Endothelial cell (in vitro differentiated cells): ENCODE measurements around the gene MAP1LC3B. TPM values are rescaled to one million over a fixed set of nuclear protein-coding genes. Genes with fewer than 3 reads are reported as not detected.

Experiments
- DNase-seq: peaks from one replicate; pipeline ENCODE4 v3.0.0; 2021; ENCODE audit warnings: low spot score
- H3K27ac Mint-ChIP-seq: one replicate; pipeline ENCODE4 v1.8.0; 2021; ENCODE audit warnings: mixed read lengths, inconsistent platforms; ENCODE audit not compliant: unreplicated experiment
- H3K27me3 Mint-ChIP-seq: one replicate; pipeline ENCODE4 v1.8.0; 2021; ENCODE audit warnings: mild to moderate bottlenecking, moderate library complexity, mixed read lengths, inconsistent platforms; ENCODE audit not compliant: unreplicated experiment
- H3K36me3 Mint-ChIP-seq: one replicate; pipeline ENCODE4 v1.8.0; 2021; ENCODE audit warnings: mild to moderate bottlenecking, low read depth, mixed read lengths, inconsistent platforms; ENCODE audit not compliant: unreplicated experiment
- H3K4me1 Mint-ChIP-seq: one replicate; pipeline ENCODE4 v1.8.0; 2021; ENCODE audit warnings: mild to moderate bottlenecking, mixed read lengths, inconsistent platforms; ENCODE audit not compliant: unreplicated experiment
- H3K4me3 Mint-ChIP-seq: one replicate; pipeline ENCODE4 v1.8.0; 2021; ENCODE audit warnings: mild to moderate bottlenecking, mixed read lengths, inconsistent platforms; ENCODE audit not compliant: unreplicated experiment
- H3K9me3 Mint-ChIP-seq: one replicate; pipeline ENCODE4 v1.8.0; 2021; ENCODE audit warnings: mixed read lengths, inconsistent platforms; ENCODE audit not compliant: unreplicated experiment
- CTCF ChIP-seq: fragments of 200-600 bp; sonication (generic); IDR thresholded peaks from one replicate; pipeline ENCODE4 v1.5.0; 2021; ENCODE audit warnings: antibody characterized with exemption; ENCODE audit not compliant: unreplicated experiment
- total RNA-seq: library from RNA; stranded (reverse); fragmentation: NEBNext Ultra II Directional; extraction: Animal tissue kit (Norgen Biotek cat#: 25700); gene quantifications from one replicate; pipeline ENCODE4 v1.2.1, GENCODE V29; 2021; ENCODE audit not compliant: unreplicated experiment

Gene MAP1LC3B
- total RNA-seq, 1 donor from 2014 or later, result 71.6 TPM

GRCh38 chr16:87431926-87432325 lies 39.8 kb downstream of the MAP1LC3B start:
- no peak overlapping the region for H3K27ac Mint-ChIP-seq
- H3K9me3 Mint-ChIP-seq, result no peaks in the 10 kb centered on the region
- peaks cover 18% of the 10 kb centered on the region for H3K4me1 Mint-ChIP-seq
- peaks cover 7% of the 10 kb centered on the region for H3K36me3 Mint-ChIP-seq
- no peak overlapping the region for H3K4me3 Mint-ChIP-seq
- TF ChIP-seq CTCF, result no peak
- H3K27me3 Mint-ChIP-seq, result peaks cover 11% of the 10 kb centered on the region
- no peak for DNase-seq

GRCh38 chr16:87432330-87432915 lies 40.3 kb downstream of the MAP1LC3B start:
- H3K27ac Mint-ChIP-seq, result no peak overlapping the region
- TF ChIP-seq CTCF, result no peak

GRCh38 chr16:87434146-87434667 lies 42.1 kb downstream of the MAP1LC3B start:
- peaks cover 7% of the 10 kb centered on the region for H3K36me3 Mint-ChIP-seq
- H3K4me3 Mint-ChIP-seq, result no peak overlapping the region
- no peak for TF ChIP-seq CTCF
- H3K27me3 Mint-ChIP-seq, result peaks cover 11% of the 10 kb centered on the region
- H3K27ac Mint-ChIP-seq, result no peak overlapping the region
- H3K9me3 Mint-ChIP-seq, result no peaks in the 10 kb centered on the region
- DNase-seq, result no peak
- H3K4me1 Mint-ChIP-seq, result peaks cover 18% of the 10 kb centered on the region

More at GRCh38 chr16:87432330-87432915, 40.3 kb downstream of the MAP1LC3B start:
- DNase-seq, result no peak
- H3K4me3 Mint-ChIP-seq, result no peak overlapping the region
- no peaks in the 10 kb centered on the region for H3K9me3 Mint-ChIP-seq
- peaks cover 11% of the 10 kb centered on the region for H3K27me3 Mint-ChIP-seq
- peaks cover 7% of the 10 kb centered on the region for H3K36me3 Mint-ChIP-seq
- H3K4me1 Mint-ChIP-seq, result peaks cover 18% of the 10 kb centered on the region

GRCh38 chr16:87435372-87436224 lies 43.5 kb downstream of the MAP1LC3B start:
- no peak overlapping the region for H3K27ac Mint-ChIP-seq
- H3K27me3 Mint-ChIP-seq, result peaks cover 8% of the 10 kb centered on the region
- no peak for DNase-seq
- peaks cover 7% of the 10 kb centered on the region for H3K36me3 Mint-ChIP-seq
- TF ChIP-seq CTCF, result no peak
- H3K4me3 Mint-ChIP-seq, result no peak overlapping the region
- H3K4me1 Mint-ChIP-seq, result peaks cover 18% of the 10 kb centered on the region
- no peaks in the 10 kb centered on the region for H3K9me3 Mint-ChIP-seq
